CD4-positive, alpha-beta T cell (primary cell): ENCODE results near the gene UNKL. TPM values are rescaled to one million over a fixed set of nuclear protein-coding genes. Genes with fewer than 3 reads are reported as not detected.
A peak's percentile ranks its signal among the peaks of the same experiment; 100 is the strongest.

Source experiments
- ATAC-seq: fragments of 200-7000 bp; cut with Tn5 transposase; one replicate; pipeline ENCODE4 v1.10.0; 2022; ENCODE audit warnings: mild to moderate bottlenecking; ENCODE audit not compliant: poor library complexity
- CTCF ChIA-PET: fragments of 350-600 bp; sonication (Branson Sonifier 250); formaldehyde crosslinking; loops from one replicate; lab custom pipeline; 2021; ENCODE audit warnings: antibody characterized with exemption, inconsistent platforms; lab: Charles Lee
- POLR2A ChIA-PET: fragments of 350-600 bp; sonication (Branson Sonifier 250); formaldehyde crosslinking; loops from one replicate; lab custom pipeline; 2021; ENCODE audit warnings: antibody characterized with exemption, inconsistent platforms; lab: Charles Lee
- DNase-seq, 14 experiments: peaks; one replicate each; pipeline ENCODE4 v3.0.0-alpha.2; 2013 to 2020; ENCODE audit warnings: mixed read lengths in 2 of 14
- H3K27ac ChIP-seq, 2 donors: one replicate each; pipeline versions ENCODE4 v1.5.1 to v1.7.0; 2013; ENCODE audit warnings: low read length in 2 of 2, low read depth in 1 of 2, mild to moderate bottlenecking in 1 of 2
- H3K27me3 ChIP-seq, 2 experiments: 1 replicate in 1 of 2; 2 replicates in 1 of 2; pipeline versions ENCODE4 v1.6.1 to v1.7.0; 2013; ENCODE audit warnings: low read length in 2 of 2, control low read depth in 1 of 2, mild to moderate bottlenecking in 1 of 2, moderate library complexity in 1 of 2; ENCODE audit not compliant: insufficient read depth in 2 of 2, control insufficient read depth in 1 of 2
- H3K36me3 ChIP-seq: one replicate; pipeline ENCODE4 v1.6.1; 2013; ENCODE audit warnings: low read length, control low read depth; ENCODE audit not compliant: insufficient read depth
- H3K4me1 ChIP-seq: one replicate; pipeline ENCODE4 v1.6.1; 2013; ENCODE audit warnings: low read length, control low read depth; ENCODE audit not compliant: insufficient read depth
- H3K4me3 ChIP-seq: one replicate; pipeline ENCODE4 v1.5.1; 2013; ENCODE audit warnings: mild to moderate bottlenecking, low read length, moderate library complexity
- H3K9me3 ChIP-seq, 2 experiments: 1 replicate in 1 of 2; 2 replicates in 1 of 2; pipeline versions ENCODE4 v1.6.1 to v1.7.0; 2013; ENCODE audit warnings: low read length in 2 of 2, mild to moderate bottlenecking in 2 of 2, control low read depth in 1 of 2, moderate library complexity in 1 of 2; ENCODE audit not compliant: control insufficient read depth in 1 of 2, insufficient read depth in 1 of 2
- H3K27ac Mint-ChIP-seq: one replicate; pipeline ENCODE4 v1.8.0; 2020; ENCODE audit warnings: mixed read lengths
- H3K27me3 Mint-ChIP-seq: one replicate; pipeline ENCODE4 v1.8.0; 2021; ENCODE audit warnings: mixed read lengths
- H3K36me3 Mint-ChIP-seq: one replicate; pipeline ENCODE4 v1.8.0; 2021; ENCODE audit warnings: low read depth, mixed read lengths
- H3K4me1 Mint-ChIP-seq: one replicate; pipeline ENCODE4 v1.8.0; 2021; ENCODE audit warnings: low read depth, mixed read lengths
- H3K4me3 Mint-ChIP-seq: one replicate; pipeline ENCODE4 v1.8.0; 2020; ENCODE audit warnings: mild to moderate bottlenecking, mixed read lengths
- H3K9me3 Mint-ChIP-seq: one replicate; pipeline ENCODE4 v1.8.0; 2020; ENCODE audit warnings: mixed read lengths
- CTCF ChIP-seq: fragments of 200-600 bp; IDR thresholded peaks from one replicate; pipeline ENCODE4 v1.8.0; 2022; ENCODE audit warnings: antibody characterized with exemption, mild to moderate bottlenecking
- intact Hi-C, 2 experiments: fragments of 100-400 bp; cut with DNase I in 1 of 2; cut with micrococcal nuclease in 1 of 2; formaldehyde crosslinking; loops; one replicate each; pipeline versions ENCODE4 v1.15.1 to v1.9.0; 2023 to 2025; cut with DNase I, micrococcal nuclease
- total RNA-seq, 174 experiments: library from RNA in 2 of 174; stranded (reverse) in 2 of 174; gene quantifications; one replicate each; pipeline ENCODE4 v1.2.3 and lab custom pipeline; 2021 to 2026

Gene UNKL
- total RNA-seq, 2 experiments from 2014 or later, result 52.6 to 53.2 TPM

- intact Hi-C loops, result loop anchor here in 1 of 2 experiments (5.0 kb wide), 2 partner anchors 62 to 417 kb away; partner anchors contain the start of genes EME2, MRPS34 and NME3
- H3K27me3 ChIP-seq, result no peaks in the 10 kb centered on the region
- H3K36me3 ChIP-seq, result peaks cover 3% of the 10 kb centered on the region
- Mint-ChIP-seq H3K27ac (peak overlapping the region; percentile 58), H3K9me3 (no peaks in the 10 kb centered on the region), H3K36me3 (peaks cover 18% of the 10 kb centered on the region), H3K4me1 (peaks cover 20% of the 10 kb centered on the region), H3K27me3 (no peaks in the 10 kb centered on the region), H3K4me3 (peak overlapping the region; percentile 45)
- ChIA-PET CTCF (interaction anchor here (2.4 kb wide), 1 partner anchor 8 kb away, joined by 14 read pairs; no protein-coding TSS in a partner anchor), POLR2A (no interaction called here)
- DNase-seq (no peak), ATAC-seq (no peak)
- no peak overlapping the region for H3K4me3 ChIP-seq
- no peak for TF ChIP-seq CTCF
- no peaks in the 10 kb centered on the region for H3K9me3 ChIP-seq
- peaks cover 48% of the 10 kb centered on the region for H3K4me1 ChIP-seq
- H3K27ac ChIP-seq, result no peak overlapping the region
Measured at GRCh38 chr16:1354815-1355540, 59.5 kb downstream of the UNKL start.

GRCh38 chr16:1351582-1352362 lies 62.7 kb downstream of the UNKL start, which contains the start of the genes GNPTG and TSR3:
Gene GNPTG, plus strand, starts transcription at chr16:1351931. Its CDS starts 35 bp downstream, at chr16:1351966.
Gene TSR3, minus strand, starts transcription at chr16:1351878. Its CDS starts 74 bp downstream, at chr16:1351804.
- POLR2A ChIA-PET, result interaction anchor here (1.5 kb wide), 2 partner anchors 9 to 43 kb away, joined by 5 to 9 read pairs; partner anchors contain the start of gene UBE2I
- CTCF ChIA-PET, result no interaction called here
- Mint-ChIP-seq H3K36me3 (peaks cover 25% of the 10 kb centered on the region), H3K27me3 (no peaks in the 10 kb centered on the region), H3K4me3 (peak within 1 kb of the TSS; percentile 90), H3K9me3 (no peaks in the 10 kb centered on the region), H3K4me1 (peaks cover 16% of the 10 kb centered on the region), H3K27ac (peak within 1 kb of the TSS; percentile 89)
- Histone ChIP-seq H3K27ac (peak within 1 kb of the TSS in 1 of 2 donors; percentile 46), H3K27me3 (no peaks in the 10 kb centered on the region), H3K4me3 (peak within 1 kb of the TSS; percentile 87), H3K4me1 (peaks cover 54% of the 10 kb centered on the region), H3K9me3 (no peaks in the 10 kb centered on the region), H3K36me3 (peaks cover 28% of the 10 kb centered on the region)
- intact Hi-C loops, result loop anchor here in 1 of 2 experiments (2.0 to 5.0 kb wide), 3 partner anchors 43 to 421 kb away; partner anchors contain the start of genes EME2, MRPS34, NME3 and UBE2I
- DNase-seq (peak; percentile 70 to 95 (median 82)), ATAC-seq (peak; percentile 84)
- TF ChIP-seq CTCF, result no peak

- ATAC-seq (peak; percentile 21), DNase-seq (no peak)
- peak overlapping the region; percentile 76 for H3K4me3 Mint-ChIP-seq
- peaks cover 25% of the 10 kb centered on the region for H3K36me3 Mint-ChIP-seq
- Histone ChIP-seq H3K9me3 (no peaks in the 10 kb centered on the region), H3K27me3 (no peaks in the 10 kb centered on the region), H3K4me3 (peak overlapping the region; percentile 56), H3K36me3 (peaks cover 28% of the 10 kb centered on the region), H3K4me1 (peaks cover 54% of the 10 kb centered on the region), H3K27ac (peak overlapping the region in 1 of 2 donors; percentile 46)
- CTCF ChIA-PET, result no interaction called here
- intact Hi-C loops, result loop anchor here in 1 of 2 experiments (2.0 to 5.0 kb wide), 3 partner anchors 42 to 421 kb away; partner anchors contain the start of genes EME2, MRPS34, NME3 and UBE2I
- POLR2A ChIA-PET, result interaction anchor here (1.5 kb wide), 2 partner anchors 9 to 42 kb away, joined by 5 to 9 read pairs; partner anchors contain the start of gene UBE2I
- H3K9me3 Mint-ChIP-seq, result no peaks in the 10 kb centered on the region
- no peak for TF ChIP-seq CTCF
- H3K27me3 Mint-ChIP-seq, result no peaks in the 10 kb centered on the region
- H3K27ac Mint-ChIP-seq, result peak overlapping the region; percentile 80
- peaks cover 16% of the 10 kb centered on the region for H3K4me1 Mint-ChIP-seq
Measured at GRCh38 chr16:1351215-1351581, 63.3 kb downstream of the UNKL start.
